Epidermal melanocyte (primary cell): ENCODE results near the gene OR5C1.
"Not testable (repeated sequence)": the region's sequence is repeated elsewhere in the genome, so short reads cannot be mapped to it uniquely, and the experiment has no call there.

Experiments
- DNase-seq: peaks from one replicate; pipeline ENCODE4 v3.0.0; 2011; ENCODE audit warnings: low spot score; ENCODE audit not compliant: insufficient read length

OR5C1 gene

GRCh38 chr9:122788831-122789230 is at the start of gene OR5C1:
Gene OR5C1 (plus strand): TSS chr9:122788933. CDS start chr9:122788933, 0 bp downstream.
- no peak for DNase-seq

GRCh38 chr9:122742003-122742402 is 46.7 kb upstream of the OR5C1 start, which contains the start of gene OR1L6:
Gene OR1L6 (plus strand): TSS chr9:122742303. CDS start chr9:122749848, 7,545 bp downstream.
- DNase-seq = no peak

- no peak for DNase-seq
These were observed 33.9 kb upstream of the OR5C1 start for GRCh38 chr9:122754825-122755224.

- no peak for DNase-seq
These were observed 20.9 kb upstream of the OR5C1 start for GRCh38 chr9:122767817-122768216.

- no peak for DNase-seq
These were observed 11.7 kb upstream of the OR5C1 start for GRCh38 chr9:122777052-122777451.

- DNase-seq = peak; percentile 56
These were observed 10.7 kb upstream of the OR5C1 start for GRCh38 chr9:122777935-122778627.

GRCh38 chr9:122779181-122779580 is 9.6 kb upstream of the OR5C1 start:
- no peak for DNase-seq

GRCh38 chr9:122780026-122780425 is 8.7 kb upstream of the OR5C1 start:
- no peak for DNase-seq

- DNase-seq = no peak
These were observed 7.1 kb upstream of the OR5C1 start for GRCh38 chr9:122781671-122782070.

GRCh38 chr9:122785269-122785668 is 3.5 kb upstream of the OR5C1 start:
- no peak for DNase-seq

GRCh38 chr9:122786338-122786737 is 2.4 kb upstream of the OR5C1 start:
- no peak for DNase-seq

- DNase-seq = no peak
These were observed 718 bp downstream of the OR5C1 start for GRCh38 chr9:122789256-122790046.

GRCh38 chr9:122791872-122792669 is 3.3 kb downstream of the OR5C1 start:
- DNase-seq = no peak

- no peak for DNase-seq
These were observed 8.8 kb downstream of the OR5C1 start for GRCh38 chr9:122797316-122798063.

- no peak for DNase-seq
These were observed 11.6 kb downstream of the OR5C1 start, which contains the start of gene OR1K1 for GRCh38 chr9:122800066-122801060. Gene OR1K1 (plus strand): TSS chr9:122800123. CDS start chr9:122800123, 0 bp downstream.

GRCh38 chr9:122806661-122807060 is 17.9 kb downstream of the OR5C1 start:
- DNase-seq = no peak

GRCh38 chr9:122807271-122807900 is 18.7 kb downstream of the OR5C1 start:
- DNase-seq = no peak

GRCh38 chr9:122808141-122808540 is 19.4 kb downstream of the OR5C1 start:
- no peak for DNase-seq

- DNase-seq = not testable (repeated sequence)
These were observed 20.5 kb downstream of the OR5C1 start for GRCh38 chr9:122809261-122809660.
